BJ (cell line): ENCODE data around the gene SPNS3. TPM values are rescaled to one million over a fixed set of nuclear protein-coding genes. Genes with fewer than 3 reads are reported as not detected.

Source experiments
- CTCF ChIA-PET: fragments of 350-600 bp; formaldehyde crosslinking; extraction: SDS; loops from one replicate; lab custom pipeline; 2021; ENCODE audit warnings: antibody characterized with exemption, inconsistent platforms; lab: Yijun Ruan, JAX
- POLR2A ChIA-PET: fragments of 300-600 bp; sonication (Branson Sonifier 250); formaldehyde crosslinking; extraction: SDS; loops from one replicate; lab custom pipeline; 2021; ENCODE audit warnings: antibody characterized with exemption; lab: Charles Lee
- DNase-seq: peaks from one replicate; pipeline ENCODE4 v3.0.0-alpha.2; 2011; ENCODE audit warnings: low read depth
- H3K27me3 ChIP-seq: 2 replicates; pipeline ENCODE4 v1.6.0; 2011; ENCODE audit warnings: low read length; ENCODE audit not compliant: control insufficient read depth, insufficient read depth
- H3K36me3 ChIP-seq: 2 replicates; pipeline ENCODE4 v1.5.1; 2011; ENCODE audit warnings: low read length; ENCODE audit not compliant: control insufficient read depth, insufficient read depth
- H3K4me3 ChIP-seq: 2 replicates; pipeline ENCODE4 v1.5.1; 2011; ENCODE audit warnings: low read depth, mild to moderate bottlenecking, control low read depth, low read length
- CTCF ChIP-seq: IDR thresholded peaks from 2 replicates; pipeline ENCODE4 v1.5.1; 2011; ENCODE audit warnings: low read depth, mild to moderate bottlenecking, control low read depth, inconsistent platforms, low read length, moderate library complexity; ENCODE audit not compliant: insufficient read depth
- polyA plus RNA-seq: library from polyadenylated mRNA; depleted of rRNA; stranded (reverse); fragments of >200 nt; gene quantifications from 2 replicates; pipeline ENCODE4 v1.2.3, GENCODE V29; 2011

SPNS3 gene
- polyA plus RNA-seq, 1 experiment = not detected

- POLR2A ChIA-PET = no interaction called here
- CTCF ChIA-PET = interaction anchor here (0.6 to 1.3 kb wide), 3 partner anchors 13 to 329 kb away, joined by 3 to 4 read pairs (median 3); no protein-coding TSS in a partner anchor
- H3K27me3 ChIP-seq = peaks cover 10% of the 10 kb centered on the region
- H3K36me3 ChIP-seq = no peaks in the 10 kb centered on the region
- no peak for DNase-seq
- TF ChIP-seq CTCF = no peak
- H3K4me3 ChIP-seq = no peak overlapping the region
Observed at GRCh38 chr17:4519361-4519788, 85.6 kb downstream of the SPNS3 start.

- H3K36me3 ChIP-seq = no peaks in the 10 kb centered on the region
- ChIA-PET CTCF (interaction anchor here (0.6 kb wide), 1 partner anchor 330 kb away, joined by 3 read pairs; no protein-coding TSS in a partner anchor), POLR2A (no interaction called here)
- DNase-seq = no peak
- peaks cover 10% of the 10 kb centered on the region for H3K27me3 ChIP-seq
- no peak for TF ChIP-seq CTCF
- H3K4me3 ChIP-seq = no peak overlapping the region
Observed at GRCh38 chr17:4520060-4520893, 86.5 kb downstream of the SPNS3 start.

- ChIA-PET POLR2A (no interaction called here), CTCF (interaction anchor here (1.0 kb wide), 1 partner anchor 10 kb away, joined by 3 read pairs; no protein-coding TSS in a partner anchor)
- DNase-seq = no peak
Observed at GRCh38 chr17:4520894-4521600, 87.3 kb downstream of the SPNS3 start.

GRCh38 chr17:4522661-4523060 is 88.9 kb downstream of the SPNS3 start:
- no peak overlapping the region for H3K4me3 ChIP-seq
- CTCF ChIA-PET = interaction anchor here (1.0 kb wide), 1 partner anchor 18 kb away, joined by 3 read pairs; no protein-coding TSS in a partner anchor
- H3K27me3 ChIP-seq = peaks cover 14% of the 10 kb centered on the region
- no peak for DNase-seq
- POLR2A ChIA-PET = no interaction called here
- TF ChIP-seq CTCF = no peak
- no peaks in the 10 kb centered on the region for H3K36me3 ChIP-seq

More at GRCh38 chr17:4520894-4521600, 87.3 kb downstream of the SPNS3 start:
- peaks cover 13% of the 10 kb centered on the region for H3K27me3 ChIP-seq
- H3K4me3 ChIP-seq = no peak overlapping the region
- no peak for TF ChIP-seq CTCF
- no peaks in the 10 kb centered on the region for H3K36me3 ChIP-seq

GRCh38 chr17:4523946-4524345 is 90.2 kb downstream of the SPNS3 start:
- no peak for DNase-seq
- H3K4me3 ChIP-seq = no peak overlapping the region
- no peak for TF ChIP-seq CTCF
- H3K27me3 ChIP-seq = peaks cover 13% of the 10 kb centered on the region
- POLR2A ChIA-PET = no interaction called here
- CTCF ChIA-PET = no interaction called here
- no peaks in the 10 kb centered on the region for H3K36me3 ChIP-seq
